Measurements from ENCODE around the gene E2F2. TPM values are rescaled to one million over a fixed set of nuclear protein-coding genes. Genes with fewer than 3 reads are reported as not detected.
A peak's percentile ranks its signal among the peaks of the same experiment; 100 is the strongest.

E2F2 gene
- total RNA-seq, 1 experiment from 2014 or later = 0.89 TPM

GRCh38 chr1:23562137-23562876 lies 31.3 kb upstream of the E2F2 start:
- intact Hi-C loops (cut with micrococcal nuclease) = no loop called here
- H3K4me1 Mint-ChIP-seq (ENCODE audit: insufficient read depth, unreplicated experiment) = peaks cover 30% of the 10 kb centered on the region
- peak overlapping the region; percentile 44 for H3K4me3 Mint-ChIP-seq (ENCODE audit: unreplicated experiment)

GRCh38 chr1:23561813-23562100 lies 30.7 kb upstream of the E2F2 start:
- H3K4me1 Mint-ChIP-seq (ENCODE audit: insufficient read depth, unreplicated experiment) = peaks cover 32% of the 10 kb centered on the region
- H3K36me3 Mint-ChIP-seq (ENCODE audit: insufficient read depth, unreplicated experiment) = peaks cover 13% of the 10 kb centered on the region
- CTCF ChIA-PET = no interaction called here
- H3K27ac Mint-ChIP-seq (ENCODE audit: low read depth, unreplicated experiment) = peak overlapping the region; percentile 82
- no peak overlapping the region for H3K4me3 Mint-ChIP-seq (ENCODE audit: unreplicated experiment)
- POLR2A ChIA-PET = interaction anchor here (0.9 to 12.1 kb wide), 4 partner anchors 9 to 73 kb away, joined by 3 to 622 read pairs (median 68); no protein-coding TSS in a partner anchor
- no peak for TF ChIP-seq CTCF (IDR thresholded peaks at IDR 0.05; ENCODE audit: unreplicated experiment)
- H3K9me3 Mint-ChIP-seq (ENCODE audit: unreplicated experiment) = no peaks in the 10 kb centered on the region
- no TSS peak for BruUV-seq (replicated peaks)
- no peak for DNase-seq (ENCODE audit: unreplicated experiment)
- H3K27me3 Mint-ChIP-seq (ENCODE audit: insufficient read depth, unreplicated experiment) = no peaks in the 10 kb centered on the region
- intact Hi-C loops (cut with micrococcal nuclease) = no loop called here

More at GRCh38 chr1:23562137-23562876, 31.3 kb upstream of the E2F2 start:
- Mint-ChIP-seq H3K27ac (ENCODE audit: low read depth, unreplicated experiment) (peak overlapping the region; percentile 82), H3K27me3 (ENCODE audit: insufficient read depth, unreplicated experiment) (no peaks in the 10 kb centered on the region), H3K9me3 (ENCODE audit: unreplicated experiment) (no peaks in the 10 kb centered on the region), H3K36me3 (ENCODE audit: insufficient read depth, unreplicated experiment) (peaks cover 9% of the 10 kb centered on the region)
- CTCF ChIA-PET = interaction anchor here (0.6 to 2.6 kb wide), 3 partner anchors 19 to 228 kb away, joined by 3 to 14 read pairs (median 7); no protein-coding TSS in a partner anchor
- no peak for TF ChIP-seq CTCF (IDR thresholded peaks at IDR 0.05; ENCODE audit: unreplicated experiment)
- peak; percentile 93 for DNase-seq (ENCODE audit: unreplicated experiment)
- BruUV-seq (replicated peaks) = no TSS peak
- POLR2A ChIA-PET = interaction anchor here (0.9 to 12.1 kb wide), 4 partner anchors 8 to 73 kb away, joined by 3 to 622 read pairs (median 68); no protein-coding TSS in a partner anchor

GRCh38 chr1:23561076-23561812 lies 30.2 kb upstream of the E2F2 start:
- TF ChIP-seq CTCF (IDR thresholded peaks at IDR 0.05; ENCODE audit: unreplicated experiment) = no peak
- Mint-ChIP-seq H3K4me3 (ENCODE audit: unreplicated experiment) (no peak overlapping the region), H3K27ac (ENCODE audit: low read depth, unreplicated experiment) (no peak overlapping the region), H3K36me3 (ENCODE audit: insufficient read depth, unreplicated experiment) (peaks cover 13% of the 10 kb centered on the region), H3K9me3 (ENCODE audit: unreplicated experiment) (no peaks in the 10 kb centered on the region), H3K4me1 (ENCODE audit: insufficient read depth, unreplicated experiment) (peaks cover 37% of the 10 kb centered on the region), H3K27me3 (ENCODE audit: insufficient read depth, unreplicated experiment) (no peaks in the 10 kb centered on the region)
- intact Hi-C loops (cut with micrococcal nuclease) = no loop called here
- DNase-seq (ENCODE audit: unreplicated experiment) = no peak
- ChIA-PET CTCF (no interaction called here), POLR2A (interaction anchor here (0.9 to 12.1 kb wide), 5 partner anchors 9 to 74 kb away, joined by 3 to 622 read pairs (median 63); no protein-coding TSS in a partner anchor)
- BruUV-seq (replicated peaks) = no TSS peak

Measured in MCF 10A (cell line).